HTR-8/SVneo (cell line): ENCODE data around the gene OR51A7.
"Not testable (repeated sequence)": the region's sequence is repeated elsewhere in the genome, so short reads cannot be mapped to it uniquely, and the experiment has no call there.

Experiments
- DNase-seq: peaks from one replicate; pipeline ENCODE4 v3.0.0; 2011; ENCODE audit warnings: low spot score, mixed read lengths; ENCODE audit not compliant: insufficient read length
- FAIRE-seq: peaks from 2 replicates; lab custom pipeline; 2011; peaks lifted over from hg19 to GRCh38; lab: Jason Lieb, UNC

Gene OR51A7

GRCh38 chr11:4947505-4947904, 43.9 kb downstream of the OR51A7 start, which contains the start of gene OR51A4:
Gene OR51A4, minus strand, starts transcription at chr11:4947605. Its CDS starts 505 bp downstream, at chr11:4947100.
- FAIRE-seq = no peak
- DNase-seq = no peak

- not testable (repeated sequence) for DNase-seq, FAIRE-seq
Measured at GRCh38 chr11:4955613-4956012, 52.0 kb downstream of the OR51A7 start, which contains the start of gene OR51A2. Gene OR51A2, minus strand, starts transcription at chr11:4955713. Its CDS starts 0 bp downstream, at chr11:4955713.

DNA sequence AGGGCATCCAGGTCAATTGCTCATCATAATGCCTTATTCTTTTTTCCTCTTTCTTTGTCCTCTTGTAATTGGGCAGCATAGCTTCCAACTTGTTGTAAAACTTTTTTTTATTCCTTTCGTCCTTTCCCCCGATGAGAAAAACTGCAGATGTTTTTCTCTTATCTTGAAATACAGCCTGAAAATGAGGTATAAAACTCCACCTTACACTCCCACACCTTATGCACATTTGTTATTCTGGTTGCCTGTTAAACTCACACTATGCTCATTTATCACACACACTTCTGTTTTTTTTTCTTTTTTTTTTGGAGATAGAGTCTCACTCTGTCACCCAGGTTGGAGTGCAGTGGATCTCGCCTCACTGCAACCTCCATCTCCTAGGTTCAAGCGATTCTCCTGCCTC, 53.8 kb downstream of the OR51A7 start:
- DNase-seq (no peak), FAIRE-seq (no peak)
